HepG2 (cell line): ENCODE results near the gene RBBP8NL. TPM values are rescaled to one million over a fixed set of nuclear protein-coding genes. Genes with fewer than 3 reads are reported as not detected.

ENCODE experiments used
- ARNTL ChIP-seq: sonication (generic); formaldehyde crosslinking; IDR thresholded peaks from 2 replicates; pipeline ENCODE4 v1.4.0; 2020; ENCODE audit warnings: mild to moderate bottlenecking, missing genetic modification reagents
- CBX1 ChIP-seq: IDR thresholded peaks from one replicate; pipeline ENCODE4 v1.6.1; 2016; ENCODE audit warnings: antibody characterized with exemption, low read depth
- CEBPB ChIP-seq: IDR thresholded peaks from 2 replicates; pipeline ENCODE4 v1.6.1; 2011; ENCODE audit warnings: low read depth, low read length, improper control_type of control experiment, borderline replicate concordance
- MAFG ChIP-seq: sonication (generic); formaldehyde crosslinking; IDR thresholded peaks from 2 replicates; pipeline ENCODE4 v1.5.1; 2020; ENCODE audit warnings: mild to moderate bottlenecking, missing genetic modification reagents
- SALL2 ChIP-seq: sonication (generic); formaldehyde crosslinking; IDR thresholded peaks from 2 replicates; pipeline ENCODE4 v1.8.1; 2023; ENCODE audit warnings: mild to moderate bottlenecking, missing genetic modification reagents, inconsistent platforms
- SNAPC2 ChIP-seq: sonication (generic); formaldehyde crosslinking; IDR thresholded peaks from 2 replicates; pipeline ENCODE4 v1.8.1; 2022; ENCODE audit warnings: mild to moderate bottlenecking, missing genetic modification reagents
- SOX13 ChIP-seq, 3 experiments: fragments of 450-650 bp in 1 of 3; sonication (generic) in 1 of 3; formaldehyde crosslinking in 1 of 3; IDR thresholded peaks in 2 of 3; conservative IDR thresholded peaks in 1 of 3; 2 replicates each; pipeline versions ENCODE4 v1.5.0 to v1.6.1; 2016 to 2020; ENCODE audit warnings: antibody characterized with exemption in 1 of 3, mild to moderate bottlenecking in 1 of 3, missing compliant biosample characterization in 1 of 3, missing genetic modification reagents in 1 of 3, moderate library complexity in 1 of 3
- SPEN ChIP-seq: sonication (generic); formaldehyde crosslinking; IDR thresholded peaks from 2 replicates; pipeline ENCODE4 v1.5.1; 2020; ENCODE audit warnings: low read depth, mild to moderate bottlenecking, missing genetic modification reagents
- TOE1 ChIP-seq: sonication (generic); formaldehyde crosslinking; IDR thresholded peaks from 2 replicates; pipeline ENCODE4 v1.4.0; 2020; ENCODE audit warnings: mild to moderate bottlenecking, missing genetic modification reagents
- ZNF230 ChIP-seq: sonication (generic); formaldehyde crosslinking; IDR thresholded peaks from 2 replicates; pipeline ENCODE4 v1.4.0; 2020; ENCODE audit warnings: mild to moderate bottlenecking, missing genetic modification reagents
- ZNF3 ChIP-seq: IDR thresholded peaks from 2 replicates; pipeline ENCODE4 v1.7.0; 2017; ENCODE audit warnings: inconsistent platforms
- ZNF335 ChIP-seq: sonication (generic); formaldehyde crosslinking; IDR thresholded peaks from 2 replicates; pipeline ENCODE4 v1.4.0; 2020; ENCODE audit warnings: missing genetic modification reagents
- ZNF343 ChIP-seq: sonication (generic); formaldehyde crosslinking; IDR thresholded peaks from 2 replicates; pipeline ENCODE4 v1.4.0; 2020; ENCODE audit warnings: mild to moderate bottlenecking, missing genetic modification reagents
- ZNF501 ChIP-seq: sonication (generic); formaldehyde crosslinking; IDR thresholded peaks from 2 replicates; pipeline ENCODE4 v1.5.1; 2020; ENCODE audit warnings: mild to moderate bottlenecking, moderate library complexity, missing genetic modification reagents
- ZNF747 ChIP-seq: sonication (generic); formaldehyde crosslinking; IDR thresholded peaks from 2 replicates; pipeline ENCODE4 v1.8.1; 2023; ENCODE audit warnings: missing genetic modification reagents, mild to moderate bottlenecking, borderline replicate concordance
- ZNF891 ChIP-seq: sonication (generic); formaldehyde crosslinking; IDR thresholded peaks from 2 replicates; pipeline ENCODE4 v1.5.0; 2020; ENCODE audit warnings: mild to moderate bottlenecking, missing genetic modification reagents
- ZSCAN20 ChIP-seq: sonication (generic); formaldehyde crosslinking; IDR thresholded peaks from 2 replicates; pipeline ENCODE4 v1.4.0; 2020; ENCODE audit warnings: missing genetic modification reagents, mild to moderate bottlenecking, borderline replicate concordance
- polyA plus RNA-seq, 8 experiments: library from polyadenylated mRNA; depleted of rRNA in 3 of 8; stranded (reverse) in 7 of 8; unstranded in 1 of 8; fragments of >200 nt; fragmentation: Illumina TruSeq in 4 of 8; extraction: Trizol in 4 of 8; gene quantifications; 2 replicates each; pipeline versions ENCODE4 v1.2.1 to v1.2.3, GENCODE V29; 2011 to 2016; ENCODE audit warnings: low read depth in 4 of 8, missing spikeins in 1 of 8, mixed read lengths in 1 of 8; ENCODE audit not compliant: insufficient read depth in 1 of 8
- total RNA-seq, 5 experiments: library from RNA; depleted of rRNA; stranded (reverse); fragments of >200 nt; fragmentation: Illumina TruSeq; extraction: Trizol; gene quantifications; 2 replicates each; pipeline ENCODE4 v1.2.3, GENCODE V29; 2016; ENCODE audit warnings: low read depth in 1 of 5
- TF ChIP-seq, protein P1 (sequence below): sonication (generic); formaldehyde crosslinking; IDR thresholded peaks from 2 replicates; pipeline ENCODE4 v1.5.1; 2020; ENCODE audit warnings: mild to moderate bottlenecking, missing genetic modification reagents, moderate library complexity
- TF ChIP-seq, protein P2 (sequence below): sonication (generic); formaldehyde crosslinking; IDR thresholded peaks from 2 replicates; pipeline ENCODE4 v1.4.0; 2020; ENCODE audit warnings: missing genetic modification reagents
- TF ChIP-seq, protein P3 (sequence below): sonication (generic); formaldehyde crosslinking; IDR thresholded peaks from 2 replicates; pipeline ENCODE4 v1.4.0; 2020; ENCODE audit warnings: mild to moderate bottlenecking, low read depth, missing genetic modification reagents
- TF ChIP-seq, protein P4 (sequence below): sonication (generic); formaldehyde crosslinking; IDR thresholded peaks from 2 replicates; pipeline ENCODE4 v1.5.0; 2020; ENCODE audit warnings: missing genetic modification reagents, mild to moderate bottlenecking, borderline replicate concordance

Gene RBBP8NL
- total and polyA plus RNA-seq, 2 of the 13 experiments (the other 11 are each of a cell fraction or from before 2014, with no cell fraction given) = 0.69 to 0.86 TPM

DNA sequence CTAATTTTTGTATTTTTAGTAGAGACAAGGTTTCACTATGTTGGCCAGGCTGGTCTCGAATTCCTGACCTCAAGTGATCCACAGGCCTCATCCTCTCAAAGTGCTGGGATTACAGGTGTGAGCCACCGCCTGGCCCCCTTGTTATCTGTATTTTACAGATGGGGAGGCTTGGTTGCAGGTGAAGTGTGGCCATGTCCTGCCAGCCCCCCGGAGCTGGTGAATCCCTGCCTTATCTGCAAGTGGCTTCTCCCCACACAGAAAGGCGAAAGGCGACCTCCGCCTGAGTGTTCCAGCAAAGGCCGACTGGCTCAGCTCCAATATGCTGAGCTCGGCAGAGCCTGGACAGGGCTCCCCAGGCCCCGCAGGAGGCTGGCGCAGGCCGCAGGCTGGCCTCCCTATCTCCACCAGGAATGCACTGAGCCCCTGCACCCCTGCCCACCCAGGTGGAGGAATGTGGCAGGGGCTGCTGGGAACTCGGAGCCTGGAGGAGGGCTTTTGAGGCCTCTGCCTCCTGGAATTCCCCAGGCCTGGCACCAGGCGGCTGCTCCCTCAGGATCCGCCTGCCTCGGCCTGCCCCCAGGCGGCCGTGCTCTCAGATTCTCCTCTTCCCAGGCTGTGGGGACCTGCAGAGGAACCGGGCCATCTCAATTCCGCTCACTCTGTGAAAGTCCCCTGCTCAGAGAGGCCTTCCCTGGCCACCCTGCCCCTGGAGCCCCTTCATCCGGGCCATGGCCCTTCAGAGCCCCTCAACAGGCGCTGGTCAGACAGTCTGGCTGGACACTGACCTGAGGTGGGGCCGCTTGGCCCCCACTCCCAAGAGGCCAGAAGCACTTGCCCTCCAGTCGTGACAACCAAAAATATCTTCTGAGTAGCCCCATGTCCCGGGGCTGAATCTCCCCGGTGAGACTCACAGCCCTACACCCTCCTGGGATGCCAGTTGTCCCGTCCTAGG, 51.0 kb downstream of the RBBP8NL start (continued):
- TF ChIP-seq CEBPB (no peak), ZSCAN20 (CRISPR knock-in tag) (peak; percentile 63; the same call in 1 of the 2 replicates), SNAPC2 (CRISPR knock-in tag) (peak; percentile 94), SPEN (peak; percentile 96), ZNF343 (peak; percentile 85), SOX13 (IDR thresholded peaks at IDR 0.05) (no peak), SOX13 (CRISPR knock-in tag; conservative IDR thresholded peaks at IDR 0.05 in 1 of 2, IDR thresholded peaks at IDR 0.05 in 1 of 2) (peak in 1 of 2 experiments; percentile 14; a peak in 1 of 4 replicates), ZNF335 (CRISPR knock-in tag) (peak; percentile 61; the same call in 1 of the 2 replicates), SALL2 (CRISPR knock-in tag) (peak; percentile 25; the same call in 1 of the 2 replicates), ZNF230 (CRISPR knock-in tag) (peak; percentile 88), MAFG (CRISPR knock-in tag) (no peak), ARNTL (CRISPR knock-in tag) (peak; percentile 72; the same call in 1 of the 2 replicates), ZNF3 (CRISPR knock-in tag) (0 out of 2 replicates have a peak, but pooled peaks have one; percentile 59), ZNF501 (CRISPR knock-in tag) (peak; percentile 95), TOE1 (CRISPR knock-in tag) (peak; percentile 47; the same call in 1 of the 2 replicates), ZNF747 (CRISPR knock-in tag) (peak; percentile 87; the same call in 1 of the 2 replicates), ZNF891 (peak; percentile 51; the same call in 1 of the 2 replicates), CBX1 (no peak)
- TF ChIP-seq, protein P1, sequence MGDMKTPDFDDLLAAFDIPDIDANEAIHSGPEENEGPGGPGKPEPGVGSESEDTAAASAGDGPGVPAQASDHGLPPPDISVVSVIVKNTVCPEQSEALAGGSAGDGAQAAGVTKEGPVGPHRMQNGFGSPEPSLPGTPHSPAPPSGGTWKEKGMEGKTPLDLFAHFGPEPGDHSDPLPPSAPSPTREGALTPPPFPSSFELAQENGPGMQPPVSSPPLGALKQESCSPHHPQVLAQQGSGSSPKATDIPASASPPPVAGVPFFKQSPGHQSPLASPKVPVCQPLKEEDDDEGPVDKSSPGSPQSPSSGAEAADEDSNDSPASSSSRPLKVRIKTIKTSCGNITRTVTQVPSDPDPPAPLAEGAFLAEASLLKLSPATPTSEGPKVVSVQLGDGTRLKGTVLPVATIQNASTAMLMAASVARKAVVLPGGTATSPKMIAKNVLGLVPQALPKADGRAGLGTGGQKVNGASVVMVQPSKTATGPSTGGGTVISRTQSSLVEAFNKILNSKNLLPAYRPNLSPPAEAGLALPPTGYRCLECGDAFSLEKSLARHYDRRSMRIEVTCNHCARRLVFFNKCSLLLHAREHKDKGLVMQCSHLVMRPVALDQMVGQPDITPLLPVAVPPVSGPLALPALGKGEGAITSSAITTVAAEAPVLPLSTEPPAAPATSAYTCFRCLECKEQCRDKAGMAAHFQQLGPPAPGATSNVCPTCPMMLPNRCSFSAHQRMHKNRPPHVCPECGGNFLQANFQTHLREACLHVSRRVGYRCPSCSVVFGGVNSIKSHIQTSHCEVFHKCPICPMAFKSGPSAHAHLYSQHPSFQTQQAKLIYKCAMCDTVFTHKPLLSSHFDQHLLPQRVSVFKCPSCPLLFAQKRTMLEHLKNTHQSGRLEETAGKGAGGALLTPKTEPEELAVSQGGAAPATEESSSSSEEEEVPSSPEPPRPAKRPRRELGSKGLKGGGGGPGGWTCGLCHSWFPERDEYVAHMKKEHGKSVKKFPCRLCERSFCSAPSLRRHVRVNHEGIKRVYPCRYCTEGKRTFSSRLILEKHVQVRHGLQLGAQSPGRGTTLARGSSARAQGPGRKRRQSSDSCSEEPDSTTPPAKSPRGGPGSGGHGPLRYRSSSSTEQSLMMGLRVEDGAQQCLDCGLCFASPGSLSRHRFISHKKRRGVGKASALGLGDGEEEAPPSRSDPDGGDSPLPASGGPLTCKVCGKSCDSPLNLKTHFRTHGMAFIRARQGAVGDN (CRISPR knock-in tag) = peak; percentile 95
- TF ChIP-seq, protein P2, sequence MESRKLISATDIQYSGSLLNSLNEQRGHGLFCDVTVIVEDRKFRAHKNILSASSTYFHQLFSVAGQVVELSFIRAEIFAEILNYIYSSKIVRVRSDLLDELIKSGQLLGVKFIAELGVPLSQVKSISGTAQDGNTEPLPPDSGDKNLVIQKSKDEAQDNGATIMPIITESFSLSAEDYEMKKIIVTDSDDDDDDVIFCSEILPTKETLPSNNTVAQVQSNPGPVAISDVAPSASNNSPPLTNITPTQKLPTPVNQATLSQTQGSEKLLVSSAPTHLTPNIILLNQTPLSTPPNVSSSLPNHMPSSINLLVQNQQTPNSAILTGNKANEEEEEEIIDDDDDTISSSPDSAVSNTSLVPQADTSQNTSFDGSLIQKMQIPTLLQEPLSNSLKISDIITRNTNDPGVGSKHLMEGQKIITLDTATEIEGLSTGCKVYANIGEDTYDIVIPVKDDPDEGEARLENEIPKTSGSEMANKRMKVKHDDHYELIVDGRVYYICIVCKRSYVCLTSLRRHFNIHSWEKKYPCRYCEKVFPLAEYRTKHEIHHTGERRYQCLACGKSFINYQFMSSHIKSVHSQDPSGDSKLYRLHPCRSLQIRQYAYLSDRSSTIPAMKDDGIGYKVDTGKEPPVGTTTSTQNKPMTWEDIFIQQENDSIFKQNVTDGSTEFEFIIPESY (CRISPR knock-in tag) = peak; percentile 72; the same call in 1 of the 2 replicates
- TF ChIP-seq, protein P3, sequence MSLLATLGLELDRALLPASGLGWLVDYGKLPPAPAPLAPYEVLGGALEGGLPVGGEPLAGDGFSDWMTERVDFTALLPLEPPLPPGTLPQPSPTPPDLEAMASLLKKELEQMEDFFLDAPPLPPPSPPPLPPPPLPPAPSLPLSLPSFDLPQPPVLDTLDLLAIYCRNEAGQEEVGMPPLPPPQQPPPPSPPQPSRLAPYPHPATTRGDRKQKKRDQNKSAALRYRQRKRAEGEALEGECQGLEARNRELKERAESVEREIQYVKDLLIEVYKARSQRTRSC = no peak
- TF ChIP-seq, protein P4, sequence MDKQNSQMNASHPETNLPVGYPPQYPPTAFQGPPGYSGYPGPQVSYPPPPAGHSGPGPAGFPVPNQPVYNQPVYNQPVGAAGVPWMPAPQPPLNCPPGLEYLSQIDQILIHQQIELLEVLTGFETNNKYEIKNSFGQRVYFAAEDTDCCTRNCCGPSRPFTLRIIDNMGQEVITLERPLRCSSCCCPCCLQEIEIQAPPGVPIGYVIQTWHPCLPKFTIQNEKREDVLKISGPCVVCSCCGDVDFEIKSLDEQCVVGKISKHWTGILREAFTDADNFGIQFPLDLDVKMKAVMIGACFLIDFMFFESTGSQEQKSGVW (CRISPR knock-in tag) = no peak
